HL-60/S4 treated with phorbol 12-myristate 13-acetate at 8.2 ng/mL for 4 days and 3 days (cell line): ENCODE measurements around the gene KAT2A.

Experiments used
- in situ Hi-C: fragments of 300-500 bp; cut with MboI; formaldehyde crosslinking; loops from 2 replicates; pipeline ENCODE4 v1.15.0; 2022; ENCODE audit warnings: low sequenced_read_pairs

Gene KAT2A

DNA sequence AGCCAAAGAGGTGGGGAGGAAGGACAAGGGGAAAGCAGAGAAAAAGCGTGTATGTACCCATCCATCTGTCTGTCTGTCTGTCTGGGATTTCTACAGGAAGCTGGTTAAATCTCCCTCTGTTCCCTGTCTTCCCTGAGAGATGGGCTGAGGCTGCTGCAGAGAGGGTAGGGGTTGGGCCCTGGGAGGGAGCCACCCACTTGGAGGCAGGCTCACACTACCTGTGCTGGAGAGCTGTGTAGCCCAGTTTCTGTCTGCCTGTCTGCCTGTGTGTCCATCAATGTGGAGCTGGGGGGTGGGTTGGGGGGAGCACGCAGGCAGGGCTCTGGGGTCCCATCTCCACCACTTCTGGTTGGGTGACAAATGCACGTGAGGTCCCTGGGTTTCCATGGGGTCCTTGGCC is 52.2 kb downstream of the KAT2A start:
- in situ Hi-C loops: no loop called here

DNA sequence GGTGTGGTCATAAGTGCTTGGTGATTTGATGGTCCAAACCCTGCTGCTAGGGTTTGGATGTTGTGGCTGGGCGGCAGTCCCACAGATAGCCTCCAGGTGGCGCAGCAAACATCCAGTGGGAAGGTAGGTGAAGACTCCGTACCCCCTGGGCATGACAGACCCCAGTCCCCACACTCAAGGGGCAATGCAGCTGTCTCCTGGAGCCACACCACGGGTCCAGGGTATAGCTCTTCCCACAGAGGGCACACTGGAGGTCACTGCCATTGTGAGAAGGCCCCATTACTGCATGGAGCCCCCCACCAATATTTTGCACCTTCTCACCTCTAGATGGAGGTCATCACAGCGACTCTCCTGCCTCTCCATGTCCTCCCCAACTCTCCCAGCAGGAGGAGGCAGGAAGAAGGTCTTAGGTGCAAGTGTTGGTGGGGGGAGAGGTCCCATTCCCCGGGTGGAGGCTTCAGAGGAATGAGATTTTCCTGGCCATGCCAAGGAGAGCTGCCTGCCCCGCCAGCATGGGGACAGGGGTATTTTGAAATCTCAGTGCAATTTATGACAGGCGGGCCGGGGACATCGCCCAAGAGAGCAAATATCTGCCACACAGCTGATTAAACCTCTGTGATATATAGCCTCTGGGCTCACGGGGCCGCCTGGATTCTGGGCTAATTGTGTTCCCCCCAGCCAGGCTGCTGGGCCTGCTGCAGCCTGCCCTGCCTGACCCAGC is 53.6 kb downstream of the KAT2A start:
- in situ Hi-C loops: no loop called here

DNA sequence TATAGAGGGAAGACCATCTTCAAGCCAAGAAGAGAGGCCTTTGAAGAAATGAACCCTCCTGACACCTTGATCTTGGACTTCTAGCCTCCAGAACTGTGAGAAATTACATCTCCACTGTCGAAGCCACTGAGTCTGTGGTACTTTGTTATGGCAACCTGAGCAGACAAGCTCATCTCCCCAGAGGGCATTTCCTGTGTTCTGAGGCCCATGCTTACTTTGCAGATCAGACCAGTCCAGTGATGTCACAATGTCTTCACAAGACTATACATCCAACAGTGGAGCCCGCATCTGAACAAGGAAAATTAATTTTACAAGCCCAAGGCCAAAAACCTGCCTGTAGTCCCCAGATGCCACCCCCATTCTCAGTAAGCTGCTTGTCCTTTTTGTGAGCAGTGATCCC is 56.0 kb downstream of the KAT2A start:
- in situ Hi-C loops: no loop called here
